HepG2 (cell line): Measurements from ENCODE around the gene DDX3Y. TPM values are rescaled to one million over a fixed set of nuclear protein-coding genes. Genes with fewer than 3 reads are reported as not detected.

ENCODE experiments used
- ATAC-seq: fragments of 200-7000 bp; cut with Tn5 transposase; 3 replicates; pipeline ENCODE4 v1.9.1; 2020; ENCODE audit warnings: mild to moderate bottlenecking, moderate library complexity
- BruUV-seq: library from RNA; stranded (reverse); fragments of 400-500 nt; replicated peaks from 2 replicates; lab custom pipeline; 2021; lab: Mats Ljungman, UMichigan
- CTCF ChIA-PET: fragments of 300-600 bp; formaldehyde crosslinking; extraction: SDS; loops from one replicate; lab custom pipeline; 2021; ENCODE audit warnings: low total read pairs, inconsistent platforms, low intra/inter-chr PET ratio; lab: Yijun Ruan, JAX
- POLR2A ChIA-PET: fragments of 350-600 bp; sonication (Branson Sonifier 250); formaldehyde crosslinking; loops from one replicate; lab custom pipeline; 2020; ENCODE audit warnings: antibody characterized with exemption, inconsistent platforms; lab: Yijun Ruan, JAX
- DNase-seq: peaks from one replicate; pipeline ENCODE4 v3.0.0-alpha.2; 2015; ENCODE audit warnings: low spot score
- FAIRE-seq: peaks from 3 replicates; lab custom pipeline; 2011; peaks lifted over from hg19 to GRCh38; lab: Jason Lieb, UNC
- H2AFZ ChIP-seq: one replicate; pipeline ENCODE4 v1.6.1; 2011; ENCODE audit warnings: low read length, inconsistent platforms
- H3K27ac ChIP-seq: fragments of 300-600 bp; 3 replicates; pipeline ENCODE4 v1.8.0; 2011; ENCODE audit warnings: mixed run types, mild to moderate bottlenecking, mixed read lengths, low read length, inconsistent platforms; ENCODE audit not compliant: insufficient read depth; ENCODE audit errors: extremely low read length
- H3K27me3 ChIP-seq, 2 experiments: fragments of 200-600 bp in 1 of 2; 2 replicates in 1 of 2; 3 replicates in 1 of 2; pipeline versions ENCODE4 v1.6.0 to v1.8.0; 2011; ENCODE audit warnings: low read length in 2 of 2, mild to moderate bottlenecking in 2 of 2, moderate library complexity in 2 of 2, inconsistent platforms in 1 of 2; ENCODE audit not compliant: insufficient read depth in 2 of 2, control insufficient read depth in 1 of 2
- H3K36me3 ChIP-seq, 2 experiments: fragments of 200-600 bp in 1 of 2; replicated peaks in 1 of 2; 2 replicates in 1 of 2; 3 replicates in 1 of 2; pipeline versions ENCODE4 v1.5.1 to v1.8.0; 2011; ENCODE audit warnings: low read length in 2 of 2, inconsistent platforms in 1 of 2; ENCODE audit not compliant: insufficient read depth in 2 of 2, control insufficient read depth in 1 of 2
- H3K4me1 ChIP-seq: 2 replicates; pipeline ENCODE4 v1.5.1; 2012; ENCODE audit warnings: low read length, inconsistent platforms; ENCODE audit not compliant: insufficient read depth
- H3K4me2 ChIP-seq: 2 replicates; pipeline ENCODE4 v1.6.0; 2011; ENCODE audit warnings: low read depth, low read length, inconsistent platforms
- H3K4me3 ChIP-seq, 3 experiments: fragments of 200-600 bp in 1 of 3; sonication (generic), shearing (Covaris generic) in 1 of 3; replicated peaks in 1 of 3; 2 replicates each; pipeline ENCODE4 v1.5.1; 2011 to 2016; ENCODE audit warnings: low read length in 3 of 3, inconsistent platforms in 2 of 3, low read depth in 2 of 3, mild to moderate bottlenecking in 2 of 3, control low read depth in 1 of 3, mixed read lengths in 1 of 3; ENCODE audit not compliant: insufficient read depth in 1 of 3
- H3K79me2 ChIP-seq: one replicate; pipeline ENCODE4 v1.6.1; 2011; ENCODE audit warnings: low read length, inconsistent platforms; ENCODE audit not compliant: insufficient read depth
- H3K9ac ChIP-seq: 2 replicates; pipeline ENCODE4 v1.6.0; 2011; ENCODE audit warnings: mild to moderate bottlenecking, low read depth, low read length, inconsistent platforms; ENCODE audit not compliant: insufficient read depth
- H3K9me3 ChIP-seq: 2 replicates; pipeline ENCODE4 v1.5.1; 2012; ENCODE audit warnings: mild to moderate bottlenecking, low read length
- H4K20me1 ChIP-seq: 2 replicates; pipeline ENCODE4 v1.6.0; 2011; ENCODE audit warnings: inconsistent platforms, mild to moderate bottlenecking, low read length, moderate library complexity; ENCODE audit not compliant: insufficient read depth
- CHD4 ChIP-seq: fragments of 200-600 bp; sonication (generic); IDR thresholded peaks from 2 replicates; pipeline ENCODE4 v1.7.0; 2017; ENCODE audit warnings: mild to moderate bottlenecking, low read length, borderline replicate concordance
- KAT7 ChIP-seq: IDR thresholded peaks from 2 replicates; pipeline ENCODE4 v1.6.1; 2018; ENCODE audit warnings: borderline replicate concordance, missing compliant biosample characterization
- NFATC3 ChIP-seq: sonication (generic); formaldehyde crosslinking; IDR thresholded peaks from 2 replicates; pipeline ENCODE4 v1.5.1; 2020; ENCODE audit warnings: mild to moderate bottlenecking, missing genetic modification reagents
- RARG ChIP-seq: sonication (generic); formaldehyde crosslinking; IDR thresholded peaks from 2 replicates; pipeline ENCODE4 v1.4.0; 2020; ENCODE audit warnings: low read depth, mild to moderate bottlenecking, missing genetic modification reagents
- ZNF160 ChIP-seq: sonication (generic); formaldehyde crosslinking; IDR thresholded peaks from 2 replicates; pipeline ENCODE4 v1.8.0; 2022; ENCODE audit warnings: mild to moderate bottlenecking, inconsistent platforms, missing genetic modification reagents
- ZNF331 ChIP-seq: sonication (generic); formaldehyde crosslinking; IDR thresholded peaks from 2 replicates; pipeline ENCODE4 v1.4.0; 2020; ENCODE audit warnings: missing genetic modification reagents
- WGBS: methylation state at CpG from one replicate; pipeline ENCODE4 v1.1.6; 2017; ENCODE audit warnings: low lambda C conversion rate; 5-methylcytosine and 5-hydroxymethylcytosine counted together
- in situ Hi-C: cut with HindIII; loops from 2 replicates; pipeline ENCODE4 v1.10.0; 2017; ENCODE audit warnings: low pct_unique_long_range_greater_than_20kb; ENCODE audit not compliant: extremely low pct_ligation_motif_present
- intact Hi-C: fragments of 100-400 bp; cut with micrococcal nuclease; formaldehyde crosslinking; loops from one replicate; pipeline ENCODE4 v1.10.0; 2022; ENCODE audit not compliant: unreplicated experiment
- polyA plus RNA-seq, 8 experiments: library from polyadenylated mRNA; depleted of rRNA in 3 of 8; stranded (reverse) in 7 of 8; unstranded in 1 of 8; fragments of >200 nt; fragmentation: Illumina TruSeq in 4 of 8; extraction: Trizol in 4 of 8; gene quantifications; 2 replicates each; pipeline versions ENCODE4 v1.2.1 to v1.2.3, GENCODE V29; 2011 to 2016; ENCODE audit warnings: low read depth in 4 of 8, missing spikeins in 1 of 8, mixed read lengths in 1 of 8; ENCODE audit not compliant: insufficient read depth in 1 of 8
- total RNA-seq, 5 experiments: library from RNA; depleted of rRNA; stranded (reverse); fragments of >200 nt; fragmentation: Illumina TruSeq; extraction: Trizol; gene quantifications; 2 replicates each; pipeline ENCODE4 v1.2.3, GENCODE V29; 2016; ENCODE audit warnings: low read depth in 1 of 5
- TF ChIP-seq, protein P1 (sequence below): sonication (generic); formaldehyde crosslinking; IDR thresholded peaks from 2 replicates; pipeline ENCODE4 v1.5.1; 2020; ENCODE audit warnings: missing genetic modification reagents, mild to moderate bottlenecking, borderline replicate concordance
- TF ChIP-seq, protein P2 (sequence below): sonication (generic); formaldehyde crosslinking; IDR thresholded peaks from 2 replicates; pipeline ENCODE4 v1.5.0; 2020; ENCODE audit warnings: missing genetic modification reagents

DDX3Y gene
- total and polyA plus RNA-seq, 2 of the 13 experiments (the other 11 are each of a cell fraction or from before 2014, with no cell fraction given), result 112 to 113 TPM

DNA sequence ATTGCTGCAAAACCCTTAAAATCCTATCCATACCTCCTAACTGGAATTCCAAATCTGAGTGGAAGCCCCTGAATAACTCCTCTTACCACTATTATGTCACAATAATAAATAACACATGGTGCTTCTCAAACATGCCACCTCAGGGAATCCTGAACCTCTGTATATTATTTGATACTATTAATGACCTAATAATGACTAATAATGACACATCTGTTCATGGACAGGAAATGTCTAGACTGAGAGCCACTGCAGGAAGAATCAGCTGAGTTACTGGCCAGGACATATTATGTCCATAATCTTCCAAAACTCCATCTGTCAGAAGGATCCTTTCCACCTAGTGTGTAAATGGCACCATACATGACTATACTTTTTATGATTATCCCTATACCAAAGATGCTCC, 7.7 kb upstream of the DDX3Y start:
- no peak overlapping the region for H3K4me2 ChIP-seq
- no peaks in the 10 kb centered on the region for H3K27me3 ChIP-seq
- FAIRE-seq (no peak), DNase-seq (no peak), ATAC-seq (no peak)
- ChIA-PET CTCF (no interaction called here), POLR2A (no interaction called here)
- TF ChIP-seq, protein P1, sequence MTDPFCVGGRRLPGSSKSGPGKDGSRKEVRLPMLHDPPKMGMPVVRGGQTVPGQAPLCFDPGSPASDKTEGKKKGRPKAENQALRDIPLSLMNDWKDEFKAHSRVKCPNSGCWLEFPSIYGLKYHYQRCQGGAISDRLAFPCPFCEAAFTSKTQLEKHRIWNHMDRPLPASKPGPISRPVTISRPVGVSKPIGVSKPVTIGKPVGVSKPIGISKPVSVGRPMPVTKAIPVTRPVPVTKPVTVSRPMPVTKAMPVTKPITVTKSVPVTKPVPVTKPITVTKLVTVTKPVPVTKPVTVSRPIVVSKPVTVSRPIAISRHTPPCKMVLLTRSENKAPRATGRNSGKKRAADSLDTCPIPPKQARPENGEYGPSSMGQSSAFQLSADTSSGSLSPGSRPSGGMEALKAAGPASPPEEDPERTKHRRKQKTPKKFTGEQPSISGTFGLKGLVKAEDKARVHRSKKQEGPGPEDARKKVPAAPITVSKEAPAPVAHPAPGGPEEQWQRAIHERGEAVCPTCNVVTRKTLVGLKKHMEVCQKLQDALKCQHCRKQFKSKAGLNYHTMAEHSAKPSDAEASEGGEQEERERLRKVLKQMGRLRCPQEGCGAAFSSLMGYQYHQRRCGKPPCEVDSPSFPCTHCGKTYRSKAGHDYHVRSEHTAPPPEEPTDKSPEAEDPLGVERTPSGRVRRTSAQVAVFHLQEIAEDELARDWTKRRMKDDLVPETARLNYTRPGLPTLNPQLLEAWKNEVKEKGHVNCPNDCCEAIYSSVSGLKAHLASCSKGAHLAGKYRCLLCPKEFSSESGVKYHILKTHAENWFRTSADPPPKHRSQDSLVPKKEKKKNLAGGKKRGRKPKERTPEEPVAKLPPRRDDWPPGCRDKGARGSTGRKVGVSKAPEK, result no peak
- TF ChIP-seq RARG (CRISPR knock-in tag) (no peak), ZNF160 (no peak)
- no peaks in the 10 kb centered on the region for H3K4me1 ChIP-seq
- no peaks in the 10 kb centered on the region for H3K36me3 ChIP-seq
- in situ Hi-C loops, result no loop called here
- H4K20me1 ChIP-seq, result no peaks in the 10 kb centered on the region
- intact Hi-C loops, result no loop called here
- H3K4me3 ChIP-seq, result no peak overlapping the region
- no peaks in the 10 kb centered on the region for H3K79me2 ChIP-seq
- no peaks in the 10 kb centered on the region for H3K9me3 ChIP-seq
- H3K9ac ChIP-seq, result no peak overlapping the region
- H2AFZ ChIP-seq, result no peak overlapping the region
- no TSS peak for BruUV-seq
- no peak overlapping the region for H3K27ac ChIP-seq

GRCh38 chrY:12898604-12899003, 6.1 kb upstream of the DDX3Y start:
- no peak for DNase-seq
- no peaks in the 10 kb centered on the region for H3K4me1 ChIP-seq
- no peak overlapping the region for H3K4me2 ChIP-seq
- H3K36me3 ChIP-seq, result no peaks in the 10 kb centered on the region
- H3K27ac ChIP-seq, result no peak overlapping the region
- H4K20me1 ChIP-seq, result no peaks in the 10 kb centered on the region
- intact Hi-C loops (no loop called here), in situ Hi-C loops (no loop called here)
- POLR2A ChIA-PET, result no interaction called here
- no peak overlapping the region for H2AFZ ChIP-seq
- H3K9me3 ChIP-seq, result no peaks in the 10 kb centered on the region
- no peak overlapping the region for H3K4me3 ChIP-seq
- TF ChIP-seq ZNF331, result no peak
- TF ChIP-seq KAT7, result no peak
- TF ChIP-seq, protein P2, sequence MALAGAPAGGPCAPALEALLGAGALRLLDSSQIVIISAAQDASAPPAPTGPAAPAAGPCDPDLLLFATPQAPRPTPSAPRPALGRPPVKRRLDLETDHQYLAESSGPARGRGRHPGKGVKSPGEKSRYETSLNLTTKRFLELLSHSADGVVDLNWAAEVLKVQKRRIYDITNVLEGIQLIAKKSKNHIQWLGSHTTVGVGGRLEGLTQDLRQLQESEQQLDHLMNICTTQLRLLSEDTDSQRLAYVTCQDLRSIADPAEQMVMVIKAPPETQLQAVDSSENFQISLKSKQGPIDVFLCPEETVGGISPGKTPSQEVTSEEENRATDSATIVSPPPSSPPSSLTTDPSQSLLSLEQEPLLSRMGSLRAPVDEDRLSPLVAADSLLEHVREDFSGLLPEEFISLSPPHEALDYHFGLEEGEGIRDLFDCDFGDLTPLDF (CRISPR knock-in tag), result no peak
- no peak for TF ChIP-seq CHD4
- TF ChIP-seq NFATC3 (CRISPR knock-in tag), result no peak
- no peak overlapping the region for H3K9ac ChIP-seq
- no peak for FAIRE-seq
- BruUV-seq, result no TSS peak
- no peak for ATAC-seq
- CTCF ChIA-PET, result no interaction called here
- H3K27me3 ChIP-seq, result no peaks in the 10 kb centered on the region
- 5% methylated on average over 2 of the region's 2 CpGs for WGBS
- no peaks in the 10 kb centered on the region for H3K79me2 ChIP-seq
